T-helper 1 cell treated with Interleukin-12 subunit alpha and Interleukin-12 subunit beta and Interleukin-4 antibody, amounts not matched to agents 30 μg/mL and 1 μg/mL, for 36 hours (primary cell): Measurements from ENCODE around the gene UVSSA.

ENCODE experiments used
- H3K27ac Mint-ChIP-seq: one replicate; pipeline ENCODE4 v1.8.0; 2021; ENCODE audit warnings: mild to moderate bottlenecking, mixed read lengths
- H3K27me3 Mint-ChIP-seq: one replicate; pipeline ENCODE4 v1.8.0; 2021; ENCODE audit warnings: low read depth, mixed read lengths
- H3K36me3 Mint-ChIP-seq: one replicate; pipeline ENCODE4 v1.8.0; 2021; ENCODE audit warnings: low read depth, mixed read lengths
- H3K4me1 Mint-ChIP-seq: one replicate; pipeline ENCODE4 v1.8.0; 2021; ENCODE audit warnings: low read depth, mixed read lengths
- H3K4me3 Mint-ChIP-seq: one replicate; pipeline ENCODE4 v1.8.0; 2021; ENCODE audit warnings: mild to moderate bottlenecking, moderate library complexity, mixed read lengths
- H3K9me3 Mint-ChIP-seq: one replicate; pipeline ENCODE4 v1.8.0; 2021; ENCODE audit warnings: mixed read lengths

Gene UVSSA

GRCh38 chr4:1376841-1377605, 30.0 kb downstream of the UVSSA start:
- no peaks in the 10 kb centered on the region for H3K4me1 Mint-ChIP-seq
- H3K36me3 Mint-ChIP-seq = peaks cover 1% of the 10 kb centered on the region
- H3K27ac Mint-ChIP-seq = no peak overlapping the region
- no peaks in the 10 kb centered on the region for H3K9me3 Mint-ChIP-seq
- H3K4me3 Mint-ChIP-seq = no peak overlapping the region
- H3K27me3 Mint-ChIP-seq = no peaks in the 10 kb centered on the region

DNA sequence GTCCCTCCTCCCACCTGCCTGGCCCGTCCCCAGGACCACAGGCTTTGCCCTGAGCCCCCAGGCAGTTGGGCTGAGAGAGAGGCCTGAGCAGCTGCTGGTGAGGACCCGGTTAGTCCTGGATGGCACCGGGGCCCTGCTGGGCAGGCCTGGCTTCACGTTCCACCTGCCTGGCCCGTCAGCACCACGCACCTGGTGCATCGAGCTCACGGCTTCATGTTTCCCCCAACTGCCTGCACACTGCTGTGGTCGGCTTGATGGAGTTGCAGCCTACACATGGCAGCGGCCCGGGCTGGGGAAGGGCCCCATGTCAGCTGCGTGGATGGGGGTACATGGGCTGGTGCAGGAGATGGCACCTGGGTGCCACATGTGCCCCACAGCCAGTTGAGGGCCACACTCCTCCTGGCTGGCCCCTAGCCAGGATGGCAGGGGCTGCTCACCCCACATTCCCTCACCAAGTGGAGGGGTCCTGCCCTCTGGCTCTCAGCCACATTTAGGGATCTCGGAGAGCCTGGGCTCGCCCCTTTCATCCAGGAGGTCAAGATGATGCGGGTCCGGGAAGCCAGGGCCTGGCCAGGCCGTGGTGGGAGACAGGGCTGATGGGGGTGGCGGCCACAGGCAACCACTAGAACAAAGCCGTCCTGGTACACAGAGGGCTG, 30.7 kb downstream of the UVSSA start:
- no peaks in the 10 kb centered on the region for H3K27me3 Mint-ChIP-seq
- H3K4me1 Mint-ChIP-seq = no peaks in the 10 kb centered on the region
- H3K27ac Mint-ChIP-seq = no peak overlapping the region
- H3K4me3 Mint-ChIP-seq = no peak overlapping the region
- H3K36me3 Mint-ChIP-seq = peaks cover 1% of the 10 kb centered on the region
- H3K9me3 Mint-ChIP-seq = no peaks in the 10 kb centered on the region

- Mint-ChIP-seq H3K27me3 (no peaks in the 10 kb centered on the region), H3K36me3 (no peaks in the 10 kb centered on the region), H3K4me1 (no peaks in the 10 kb centered on the region), H3K4me3 (no peak overlapping the region), H3K27ac (no peak overlapping the region), H3K9me3 (no peaks in the 10 kb centered on the region)
Measured at GRCh38 chr4:1378559-1379231, 31.7 kb downstream of the UVSSA start.

DNA sequence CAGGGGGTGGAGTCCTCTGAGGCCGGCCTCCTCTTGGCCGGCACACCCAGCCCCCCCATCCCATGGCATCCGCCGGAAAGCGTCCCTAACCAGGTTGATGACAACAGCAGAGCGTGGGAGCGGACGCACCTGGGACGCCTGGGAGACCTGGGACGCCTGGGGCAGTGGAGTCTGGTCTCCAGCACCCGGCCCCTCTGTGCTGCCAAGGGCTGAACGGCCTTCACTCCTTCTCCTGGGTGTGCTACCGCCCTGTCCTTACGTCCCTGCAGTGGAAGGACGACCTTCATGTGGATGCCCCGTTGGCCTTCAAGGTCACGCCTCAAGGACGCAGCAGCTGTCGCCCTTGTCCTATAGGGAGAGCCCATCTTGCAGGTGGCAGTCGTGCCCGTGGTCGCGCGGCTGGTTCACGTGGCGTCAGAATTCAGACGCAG, 32.4 kb downstream of the UVSSA start:
- no peaks in the 10 kb centered on the region for H3K36me3 Mint-ChIP-seq
- H3K4me1 Mint-ChIP-seq = no peaks in the 10 kb centered on the region
- H3K9me3 Mint-ChIP-seq = no peaks in the 10 kb centered on the region
- H3K4me3 Mint-ChIP-seq = no peak overlapping the region
- no peaks in the 10 kb centered on the region for H3K27me3 Mint-ChIP-seq
- H3K27ac Mint-ChIP-seq = no peak overlapping the region

GRCh38 chr4:1379801-1380331, 32.9 kb downstream of the UVSSA start:
- H3K36me3 Mint-ChIP-seq = no peaks in the 10 kb centered on the region
- H3K4me1 Mint-ChIP-seq = no peaks in the 10 kb centered on the region
- no peaks in the 10 kb centered on the region for H3K27me3 Mint-ChIP-seq
- no peak overlapping the region for H3K27ac Mint-ChIP-seq
- no peaks in the 10 kb centered on the region for H3K9me3 Mint-ChIP-seq
- no peak overlapping the region for H3K4me3 Mint-ChIP-seq

DNA sequence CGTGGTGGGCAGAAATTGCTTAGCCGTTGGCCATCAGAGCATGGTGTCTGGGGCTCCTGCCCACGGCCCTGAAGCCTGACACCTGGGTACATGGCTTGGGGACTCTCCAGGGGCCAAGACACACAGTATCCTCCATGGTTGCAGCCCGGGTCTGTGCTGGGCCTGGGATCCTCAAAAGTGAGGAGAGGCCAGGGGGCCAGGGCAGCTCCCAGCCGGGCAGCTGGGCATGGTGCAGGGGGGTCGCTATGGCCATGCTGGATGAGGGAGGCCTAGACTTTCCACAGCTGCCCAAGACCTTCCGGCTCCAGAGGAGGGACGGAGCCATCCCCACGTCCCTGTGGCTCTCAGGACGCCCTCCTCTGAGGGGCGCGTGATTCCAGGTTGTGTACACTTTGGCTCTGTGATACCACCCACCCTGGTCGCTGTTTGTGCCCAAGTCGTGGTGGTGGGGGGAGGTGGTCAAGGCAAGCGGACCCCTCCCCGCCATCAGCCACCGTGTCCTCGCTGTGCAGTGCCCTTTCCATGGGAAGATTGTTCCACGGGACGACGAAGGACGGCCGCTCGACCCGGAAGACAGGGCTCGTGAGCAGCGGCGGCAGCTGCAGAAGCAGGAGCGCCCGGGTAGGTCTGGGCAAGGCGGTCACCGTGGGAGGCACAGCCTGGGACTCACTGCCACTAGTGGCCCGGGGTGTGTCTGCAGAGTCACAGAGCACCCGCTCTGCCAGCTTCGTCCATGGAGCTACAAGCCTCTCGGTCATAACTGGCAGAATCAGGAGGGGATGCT, 33.6 kb downstream of the UVSSA start:
- H3K9me3 Mint-ChIP-seq = no peaks in the 10 kb centered on the region
- no peaks in the 10 kb centered on the region for H3K4me1 Mint-ChIP-seq
- no peak overlapping the region for H3K27ac Mint-ChIP-seq
- no peak overlapping the region for H3K4me3 Mint-ChIP-seq
- H3K27me3 Mint-ChIP-seq = no peaks in the 10 kb centered on the region
- H3K36me3 Mint-ChIP-seq = no peaks in the 10 kb centered on the region

DNA sequence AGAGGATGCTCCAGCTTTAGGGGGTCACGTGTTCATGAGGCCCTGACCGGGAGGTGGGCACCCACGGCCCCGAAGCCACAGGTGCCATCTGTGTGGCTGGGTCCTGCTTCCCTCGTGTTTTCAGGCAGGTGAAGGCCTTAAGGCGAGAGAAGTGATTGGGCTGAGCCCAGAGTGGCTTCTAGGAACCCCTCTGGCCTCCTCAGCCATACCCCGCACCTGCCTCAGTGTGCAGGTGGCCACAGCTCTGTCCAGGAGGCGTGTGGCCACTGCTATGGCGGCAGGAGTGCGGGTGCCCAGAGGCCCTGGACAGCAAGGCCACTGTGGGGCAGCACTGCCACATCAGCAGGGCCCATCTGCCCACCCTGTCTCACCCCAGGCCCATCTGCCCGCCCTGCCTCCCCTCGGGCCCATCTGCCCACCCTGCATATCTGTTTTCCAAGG, 34.2 kb downstream of the UVSSA start:
- Mint-ChIP-seq H3K36me3 (no peaks in the 10 kb centered on the region), H3K27ac (no peak overlapping the region), H3K9me3 (no peaks in the 10 kb centered on the region), H3K4me3 (no peak overlapping the region), H3K27me3 (no peaks in the 10 kb centered on the region), H3K4me1 (no peaks in the 10 kb centered on the region)

- Mint-ChIP-seq H3K36me3 (peaks cover 2% of the 10 kb centered on the region), H3K27me3 (no peaks in the 10 kb centered on the region), H3K4me1 (no peaks in the 10 kb centered on the region), H3K9me3 (no peaks in the 10 kb centered on the region), H3K4me3 (no peak overlapping the region), H3K27ac (no peak overlapping the region)
Measured at GRCh38 chr4:1381944-1382541, 35.0 kb downstream of the UVSSA start.

DNA sequence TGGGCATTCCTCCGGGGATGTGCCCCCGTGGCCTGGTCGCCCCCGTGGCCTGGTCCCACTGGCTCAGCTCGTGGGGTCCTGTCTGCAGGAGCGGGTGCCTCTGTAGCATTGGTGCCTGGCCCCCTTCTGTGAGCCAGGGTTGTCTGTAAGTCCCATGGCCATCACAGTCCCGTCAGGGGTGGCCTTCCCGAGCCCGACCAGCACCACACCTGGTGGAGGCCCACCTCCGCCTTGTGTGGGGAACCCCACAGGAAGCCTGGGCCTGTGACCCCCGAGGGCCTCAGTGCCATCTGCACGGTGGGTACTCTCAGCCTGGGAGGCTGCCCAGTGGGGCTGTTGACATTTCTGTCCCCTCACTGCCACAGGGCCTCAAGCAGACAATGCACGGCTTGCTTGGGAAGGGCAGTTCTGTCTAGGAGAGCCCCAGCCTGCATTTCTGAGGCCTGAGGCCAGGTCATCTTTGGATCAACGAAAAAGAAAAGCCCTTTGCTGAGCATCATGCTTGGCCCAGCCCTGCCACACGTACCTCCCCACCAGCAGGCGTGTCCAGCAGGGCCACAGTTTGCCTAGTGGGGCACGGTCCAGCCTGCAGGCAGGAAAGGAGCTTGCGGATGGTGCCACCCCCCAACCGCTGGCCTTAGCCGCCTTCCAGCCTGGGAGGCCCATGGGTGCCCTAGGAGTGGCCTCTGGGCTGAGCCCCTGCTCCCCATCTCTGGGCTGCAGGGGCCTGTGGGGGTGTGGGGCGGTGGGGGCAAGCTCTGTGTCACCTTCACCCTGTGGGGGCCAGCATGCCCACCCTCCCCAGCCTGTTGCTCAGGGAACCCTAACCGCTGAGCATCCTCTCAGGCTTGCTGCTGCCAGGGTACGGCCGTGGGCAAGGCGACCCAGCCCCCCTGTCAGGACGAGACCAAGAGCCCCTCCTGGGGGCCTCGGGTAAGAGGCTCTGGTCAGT, 36.0 kb downstream of the UVSSA start:
- Mint-ChIP-seq H3K36me3 (peaks cover 8% of the 10 kb centered on the region), H3K9me3 (peaks cover 3% of the 10 kb centered on the region), H3K27ac (no peak overlapping the region), H3K4me3 (no peak overlapping the region), H3K27me3 (no peaks in the 10 kb centered on the region), H3K4me1 (no peaks in the 10 kb centered on the region)

DNA sequence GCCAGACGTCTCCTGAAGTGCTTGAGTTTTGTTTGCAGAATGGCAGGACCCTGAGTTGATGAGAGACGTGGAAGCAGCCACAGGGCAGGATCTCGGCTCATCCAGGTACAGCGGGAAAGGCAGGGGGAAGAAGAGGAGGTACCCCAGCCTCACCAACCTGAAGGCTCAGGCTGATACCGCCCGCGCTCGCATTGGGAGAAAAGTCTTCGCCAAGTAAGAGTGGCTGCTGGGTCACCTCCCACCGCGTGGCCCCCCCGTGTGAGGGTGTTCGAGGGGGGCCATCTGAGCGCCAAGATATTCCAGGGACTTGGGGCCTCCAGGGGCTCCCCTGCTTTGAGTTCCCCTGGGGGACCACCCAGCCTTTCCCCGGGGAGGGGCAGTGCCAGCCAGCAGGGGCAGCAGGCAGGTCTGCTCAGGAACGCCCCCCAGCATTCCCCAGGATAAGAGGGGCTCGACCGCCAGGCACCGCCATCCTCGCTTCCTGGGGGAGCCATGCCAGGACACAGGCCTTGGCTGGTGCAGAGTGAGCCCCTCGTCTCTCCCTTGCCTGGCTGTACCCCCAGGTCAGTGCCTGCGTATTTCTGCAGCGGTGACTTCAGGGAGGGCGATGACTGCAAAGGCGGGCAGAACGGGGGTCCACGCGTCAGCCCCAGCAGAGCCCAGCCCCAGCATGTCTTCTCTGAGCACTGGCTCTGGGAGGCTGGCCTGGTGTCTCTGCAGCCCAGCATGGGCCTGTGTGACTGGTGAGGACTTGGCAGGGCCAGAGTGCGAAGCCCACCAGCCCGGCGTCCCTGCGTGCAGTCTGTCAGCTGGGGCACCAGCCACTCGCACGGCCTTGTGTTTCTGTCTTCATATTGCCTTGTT, 37.0 kb downstream of the UVSSA start:
- H3K36me3 Mint-ChIP-seq = peaks cover 13% of the 10 kb centered on the region
- H3K27ac Mint-ChIP-seq = no peak overlapping the region
- H3K4me3 Mint-ChIP-seq = no peak overlapping the region
- H3K27me3 Mint-ChIP-seq = no peaks in the 10 kb centered on the region
- H3K9me3 Mint-ChIP-seq = peaks cover 11% of the 10 kb centered on the region
- H3K4me1 Mint-ChIP-seq = no peaks in the 10 kb centered on the region

DNA sequence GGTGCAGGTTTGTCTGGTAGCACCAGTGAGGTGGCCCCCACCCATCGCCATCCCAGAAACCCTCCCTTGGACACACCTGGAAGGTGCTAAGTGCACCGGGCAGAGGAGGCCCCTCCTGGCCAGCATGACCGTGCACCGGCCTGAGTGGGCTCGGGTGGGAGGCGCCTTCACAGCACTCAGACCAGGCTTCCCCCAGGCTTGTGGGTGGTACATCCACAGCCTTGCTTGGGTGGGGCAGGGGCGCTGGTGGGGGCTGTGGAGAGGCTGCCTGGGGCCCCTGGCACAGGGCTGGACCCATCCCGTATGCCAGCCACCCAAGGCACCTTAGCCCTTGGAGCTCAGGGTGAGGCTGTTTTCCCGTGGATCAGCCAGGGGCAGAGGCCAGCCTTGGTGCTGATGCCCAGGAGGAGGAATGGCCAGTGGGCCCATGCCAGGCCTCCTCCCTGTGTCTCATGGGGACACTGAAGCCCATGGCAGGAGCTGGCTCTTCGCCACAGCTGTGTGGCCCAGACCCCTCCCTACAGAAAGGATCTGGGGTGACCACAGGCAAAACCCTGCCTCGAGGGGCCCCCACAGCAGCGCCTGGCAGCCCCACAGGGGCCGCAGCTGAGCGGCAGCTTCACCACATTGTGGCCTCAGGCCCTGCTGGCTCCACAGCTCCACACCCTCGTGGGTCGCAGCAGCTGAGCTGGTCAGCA, 37.8 kb downstream of the UVSSA start:
- H3K4me3 Mint-ChIP-seq = no peak overlapping the region
- H3K27ac Mint-ChIP-seq = no peak overlapping the region
- no peaks in the 10 kb centered on the region for H3K27me3 Mint-ChIP-seq
- no peaks in the 10 kb centered on the region for H3K4me1 Mint-ChIP-seq
- peaks cover 14% of the 10 kb centered on the region for H3K9me3 Mint-ChIP-seq
- peaks cover 13% of the 10 kb centered on the region for H3K36me3 Mint-ChIP-seq
